NT2/D1 (cell line): ENCODE results near the gene EDAR.

Experiments used
- DNase-seq: peaks from one replicate; pipeline ENCODE4 v3.0.0-alpha.2; 2011; ENCODE audit warnings: low read depth, low spot score
- H3K27me3 ChIP-seq: 2 replicates; pipeline ENCODE4 v1.6.0; 2011; ENCODE audit warnings: mild to moderate bottlenecking; ENCODE audit not compliant: insufficient read length, insufficient read depth
- H3K36me3 ChIP-seq: 2 replicates; pipeline ENCODE4 v1.6.1; 2011; ENCODE audit warnings: mild to moderate bottlenecking, low read length, mixed read lengths; ENCODE audit not compliant: insufficient read depth, insufficient read length
- H3K4me1 ChIP-seq: 2 replicates; pipeline ENCODE4 v1.5.1; 2011; ENCODE audit not compliant: insufficient read depth, insufficient read length
- H3K4me3 ChIP-seq: 2 replicates; pipeline ENCODE4 v1.5.1; 2011; ENCODE audit warnings: low read depth; ENCODE audit not compliant: insufficient read length
- H3K9ac ChIP-seq: 2 replicates; pipeline ENCODE4 v1.6.0; 2011; ENCODE audit warnings: low read depth; ENCODE audit not compliant: insufficient read length
- H3K9me3 ChIP-seq: 2 replicates; pipeline ENCODE4 v1.5.1; 2011; ENCODE audit warnings: mild to moderate bottlenecking, low read length; ENCODE audit not compliant: insufficient read depth
- SUZ12 ChIP-seq: IDR thresholded peaks from 2 replicates; pipeline ENCODE4 v1.6.1; 2011; ENCODE audit not compliant: insufficient read length, insufficient read depth; ENCODE audit errors: extremely low read depth
- YY1 ChIP-seq: IDR thresholded peaks from 2 replicates; pipeline ENCODE4 v1.6.1; 2011; ENCODE audit not compliant: insufficient read length, insufficient read depth
- ZNF274 ChIP-seq: IDR thresholded peaks from 2 replicates; pipeline ENCODE4 v1.6.1; 2011; ENCODE audit warnings: mild to moderate bottlenecking, low read depth, low read length

Gene EDAR

GRCh38 chr2:108944601-108945331 lies 44.3 kb downstream of the EDAR start:
- Histone ChIP-seq H3K4me1 (peaks cover 4% of the 10 kb centered on the region), H3K9ac (no peak overlapping the region), H3K4me3 (no peak overlapping the region), H3K9me3 (peaks cover 32% of the 10 kb centered on the region; the same call in 1 of the 2 replicates), H3K36me3 (no peaks in the 10 kb centered on the region), H3K27me3 (no peaks in the 10 kb centered on the region)
- TF ChIP-seq SUZ12 (no peak), YY1 (no peak)
- DNase-seq = no peak

- Histone ChIP-seq H3K4me1 (peaks cover 4% of the 10 kb centered on the region), H3K9ac (no peak overlapping the region), H3K4me3 (no peak overlapping the region), H3K36me3 (no peaks in the 10 kb centered on the region), H3K27me3 (no peaks in the 10 kb centered on the region), H3K9me3 (peaks cover 32% of the 10 kb centered on the region; the same call in 1 of the 2 replicates)
- TF ChIP-seq YY1 = no peak
- no peak for TF ChIP-seq SUZ12
- TF ChIP-seq ZNF274 = no peak
- DNase-seq = no peak
Measured at GRCh38 chr2:108943751-108944150, 45.3 kb downstream of the EDAR start.

- no peaks in the 10 kb centered on the region for H3K27me3 ChIP-seq
- no peak for DNase-seq
- no peak overlapping the region for H3K4me3 ChIP-seq
- no peak for TF ChIP-seq ZNF274
- TF ChIP-seq SUZ12 = no peak
- TF ChIP-seq YY1 = no peak
- peaks cover 4% of the 10 kb centered on the region for H3K4me1 ChIP-seq
- no peak overlapping the region for H3K9ac ChIP-seq
- no peaks in the 10 kb centered on the region for H3K36me3 ChIP-seq
- H3K9me3 ChIP-seq = peaks cover 25% of the 10 kb centered on the region; the same call in 1 of the 2 replicates
Measured at GRCh38 chr2:108942888-108943287, 46.1 kb downstream of the EDAR start.

- H3K9ac ChIP-seq = no peak overlapping the region
- no peaks in the 10 kb centered on the region for H3K27me3 ChIP-seq
- no peak for DNase-seq
- H3K4me1 ChIP-seq = peaks cover 4% of the 10 kb centered on the region
- TF ChIP-seq SUZ12 (no peak), YY1 (no peak), ZNF274 (no peak)
- H3K9me3 ChIP-seq = peaks cover 19% of the 10 kb centered on the region; the same call in 1 of the 2 replicates
- H3K36me3 ChIP-seq = no peaks in the 10 kb centered on the region
- H3K4me3 ChIP-seq = no peak overlapping the region
Measured at GRCh38 chr2:108942231-108942825, 46.7 kb downstream of the EDAR start.

GRCh38 chr2:108941767-108942166 lies 47.3 kb downstream of the EDAR start:
- H3K9ac ChIP-seq = no peak overlapping the region
- peaks cover 4% of the 10 kb centered on the region for H3K4me1 ChIP-seq
- no peak for DNase-seq
- no peaks in the 10 kb centered on the region for H3K36me3 ChIP-seq
- H3K9me3 ChIP-seq = peaks cover 14% of the 10 kb centered on the region; the same call in 1 of the 2 replicates
- H3K27me3 ChIP-seq = no peaks in the 10 kb centered on the region
- no peak for TF ChIP-seq YY1
- TF ChIP-seq ZNF274 = no peak
- TF ChIP-seq SUZ12 = no peak
- H3K4me3 ChIP-seq = no peak overlapping the region

GRCh38 chr2:108941161-108941665 lies 47.8 kb downstream of the EDAR start:
- H3K4me3 ChIP-seq = no peak overlapping the region
- DNase-seq = no peak
- H3K9ac ChIP-seq = no peak overlapping the region
- no peak for TF ChIP-seq ZNF274
- no peak for TF ChIP-seq SUZ12
- TF ChIP-seq YY1 = no peak
- H3K36me3 ChIP-seq = no peaks in the 10 kb centered on the region
- H3K4me1 ChIP-seq = peaks cover 6% of the 10 kb centered on the region
- H3K27me3 ChIP-seq = no peaks in the 10 kb centered on the region
- peaks cover 8% of the 10 kb centered on the region; the same call in 1 of the 2 replicates for H3K9me3 ChIP-seq

GRCh38 chr2:108940156-108940555 lies 48.9 kb downstream of the EDAR start:
- Histone ChIP-seq H3K4me3 (no peak overlapping the region), H3K9ac (no peak overlapping the region), H3K9me3 (no peaks in the 10 kb centered on the region), H3K27me3 (no peaks in the 10 kb centered on the region), H3K4me1 (peaks cover 6% of the 10 kb centered on the region), H3K36me3 (no peaks in the 10 kb centered on the region)
- TF ChIP-seq SUZ12 (no peak), YY1 (no peak), ZNF274 (no peak)
- no peak for DNase-seq
